ENCODE data around the gene PTRH2.
A peak's percentile ranks its signal among the peaks of the same experiment; 100 is the strongest.
"Not testable (repeated sequence)": the region's sequence is repeated elsewhere in the genome, so short reads cannot be mapped to it uniquely, and the experiment has no call there.

Gene PTRH2

DNA sequence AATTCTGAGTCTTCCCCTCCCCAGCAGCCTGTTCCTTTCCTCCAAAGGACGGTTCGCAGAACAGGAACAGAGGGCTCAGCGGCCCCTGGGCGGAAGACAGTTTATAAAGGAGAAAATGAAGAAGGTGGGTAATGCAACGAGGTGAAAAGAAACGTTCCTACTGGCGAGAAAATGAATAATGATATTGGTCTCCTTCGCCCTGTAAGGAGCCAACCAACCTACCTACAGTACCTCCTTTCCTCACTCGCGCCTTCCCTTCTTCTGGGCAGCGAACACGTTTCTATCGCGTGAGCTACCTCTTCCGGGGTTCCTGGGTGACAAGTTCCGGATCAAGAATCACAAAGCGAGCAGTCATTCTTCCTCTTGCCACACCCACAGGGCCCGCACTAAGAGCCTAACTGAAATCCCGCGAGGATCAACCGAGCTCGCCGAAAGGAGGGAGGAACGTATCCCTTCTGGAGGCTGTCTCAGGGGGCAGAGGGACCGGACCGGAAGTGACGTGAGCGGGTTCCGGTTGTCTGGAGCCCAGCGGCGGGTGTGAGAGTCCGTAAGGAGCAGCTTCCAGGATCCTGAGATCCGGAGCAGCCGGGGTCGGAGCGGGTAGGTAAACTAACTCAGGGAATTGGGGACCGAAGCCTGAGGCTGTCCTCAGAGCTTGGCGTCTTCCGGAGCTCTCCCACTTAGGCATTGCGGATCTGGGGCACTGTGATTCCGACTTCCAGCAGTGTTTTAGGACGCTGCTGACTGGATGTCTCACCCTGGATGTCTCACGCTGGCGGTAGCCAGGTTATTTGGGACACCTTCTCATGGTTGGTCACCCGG, at the start of gene PTRH2, which contains the start of gene VMP1:
PTRH2 (minus strand) TSS at position 282 of the 822 bp plus-strand sequence. CDS start 9,452 bp downstream, outside the sequence.
VMP1 (plus strand) TSS at position 506 of the 822 bp plus-strand sequence. CDS start 23,793 bp downstream, outside the sequence.
- Histone ChIP-seq H3K36me3 (peaks cover 30% of the 10 kb centered on the region), H3K4me3 (peak within 1 kb of the TSS; percentile 87), H3K4me2 (peak within 1 kb of the TSS; percentile 94)

DNA sequence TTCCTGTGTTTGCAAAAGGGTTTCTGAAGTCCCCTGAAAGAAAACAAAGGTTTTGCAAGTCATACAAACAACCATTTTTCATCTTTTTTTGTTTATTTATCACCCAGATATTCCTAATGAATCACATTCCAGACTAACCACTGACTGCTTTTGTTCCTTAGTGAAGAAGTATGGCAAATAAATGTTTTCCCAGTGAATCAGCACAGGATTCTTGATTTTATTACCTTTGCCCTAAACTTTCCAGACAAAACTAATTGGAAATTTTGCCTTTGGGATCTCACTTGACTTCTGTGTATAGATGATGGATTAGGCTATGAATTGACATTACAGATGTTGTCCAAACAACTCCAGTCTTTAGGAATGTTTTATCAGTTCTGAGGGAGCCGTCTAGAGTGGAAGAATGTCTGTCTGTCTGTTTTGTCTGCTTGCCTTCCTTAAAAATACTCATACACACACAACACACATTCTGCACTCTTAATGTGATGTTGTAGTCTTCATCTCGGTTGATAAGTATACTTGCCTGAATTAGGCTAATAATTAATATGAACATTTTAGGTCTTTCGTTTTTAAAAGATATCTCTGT, 49.1 kb upstream of the PTRH2 start:
- Histone ChIP-seq H3K4me3 (no peak overlapping the region), H3K4me2 (no peak overlapping the region), H4K20me1 (no peaks in the 10 kb centered on the region), H3K4me1 (peaks cover 7% of the 10 kb centered on the region), H3K27ac (no peak overlapping the region), H3K9ac (no peak overlapping the region), H3K27me3 (no peaks in the 10 kb centered on the region), H3K9me3 (peaks cover 14% of the 10 kb centered on the region), H3K36me3 (peaks cover 39% of the 10 kb centered on the region)
- no peak for TF ChIP-seq Cebpa-rat (IDR thresholded peaks at IDR 0.05)

More for the DNA sequence above, at the start of gene PTRH2, which contains the start of gene VMP1:
- no peaks in the 10 kb centered on the region for H3K27me3 ChIP-seq
- no peaks in the 10 kb centered on the region for H3K9me3 ChIP-seq
- H3K9ac ChIP-seq: peak within 1 kb of the TSS; percentile 95
- peaks cover 73% of the 10 kb centered on the region for H4K20me1 ChIP-seq
- H3K4me1 ChIP-seq: peaks cover 38% of the 10 kb centered on the region
- H3K27ac ChIP-seq: peak within 1 kb of the TSS; percentile 93
- TF ChIP-seq Cebpa-rat (IDR thresholded peaks at IDR 0.05): peak; percentile 26; the same call in 1 of the 2 replicates

DNA sequence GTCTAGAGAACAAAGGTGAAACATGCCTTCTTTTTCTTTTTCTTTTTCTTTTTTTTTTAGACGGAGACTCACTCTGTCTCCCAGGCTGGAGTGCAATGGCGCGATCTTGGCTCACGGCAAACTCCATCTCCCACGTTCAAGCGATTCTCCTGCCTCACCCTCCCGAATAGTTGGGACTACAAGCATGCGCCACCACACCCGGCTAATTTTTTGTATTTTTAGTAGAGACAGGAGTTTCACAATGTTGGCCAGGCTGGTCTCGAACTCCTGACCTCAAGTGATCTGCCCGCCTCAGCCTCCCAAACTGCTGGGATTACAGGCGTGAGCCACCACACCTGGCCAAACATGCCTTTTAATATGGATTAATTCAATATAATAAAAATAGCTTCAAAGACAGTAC, 47.8 kb upstream of the PTRH2 start:
- H3K27ac ChIP-seq: not testable (repeated sequence)

DNA sequence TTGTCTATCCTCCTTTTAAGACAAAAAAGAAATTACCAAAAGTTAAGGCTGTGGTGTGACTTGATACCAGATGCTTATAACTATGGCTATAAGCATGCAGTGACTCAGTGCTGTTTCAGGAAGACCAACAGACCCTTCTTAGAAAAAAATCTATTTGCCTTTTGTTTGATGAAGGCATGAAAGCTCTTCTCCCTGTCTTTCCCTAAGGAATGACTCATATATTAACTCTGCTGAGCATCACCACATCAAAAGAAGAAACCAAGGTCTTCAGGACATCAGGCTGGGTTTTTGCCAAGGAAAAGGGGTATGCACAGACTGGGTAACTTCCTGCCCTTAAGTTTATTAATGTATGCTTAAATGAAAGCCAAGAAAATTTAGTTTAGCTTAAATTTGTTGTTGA, 47.3 kb upstream of the PTRH2 start:
- H3K4me2 ChIP-seq: 0 out of 2 replicates have a peak overlapping the region, but pooled peaks have one; percentile 5
- peaks cover 7% of the 10 kb centered on the region for H3K4me1 ChIP-seq
- peaks cover 32% of the 10 kb centered on the region for H3K36me3 ChIP-seq
- no peaks in the 10 kb centered on the region for H3K27me3 ChIP-seq
- H3K4me3 ChIP-seq: no peak overlapping the region
- H3K27ac ChIP-seq: no peak overlapping the region
- no peaks in the 10 kb centered on the region for H4K20me1 ChIP-seq
- peaks cover 14% of the 10 kb centered on the region for H3K9me3 ChIP-seq
- no peak for TF ChIP-seq Cebpa-rat (IDR thresholded peaks at IDR 0.05)
- no peak overlapping the region for H3K9ac ChIP-seq

More for the DNA sequence above, 47.8 kb upstream of the PTRH2 start:
- not testable (repeated sequence) for H3K4me1 ChIP-seq, H3K27me3 ChIP-seq, H4K20me1 ChIP-seq, H3K4me2 ChIP-seq, H3K9ac ChIP-seq, H3K4me3 ChIP-seq
- H3K36me3 ChIP-seq: peaks cover 32% of the 10 kb centered on the region
- peaks cover 14% of the 10 kb centered on the region for H3K9me3 ChIP-seq

DNA sequence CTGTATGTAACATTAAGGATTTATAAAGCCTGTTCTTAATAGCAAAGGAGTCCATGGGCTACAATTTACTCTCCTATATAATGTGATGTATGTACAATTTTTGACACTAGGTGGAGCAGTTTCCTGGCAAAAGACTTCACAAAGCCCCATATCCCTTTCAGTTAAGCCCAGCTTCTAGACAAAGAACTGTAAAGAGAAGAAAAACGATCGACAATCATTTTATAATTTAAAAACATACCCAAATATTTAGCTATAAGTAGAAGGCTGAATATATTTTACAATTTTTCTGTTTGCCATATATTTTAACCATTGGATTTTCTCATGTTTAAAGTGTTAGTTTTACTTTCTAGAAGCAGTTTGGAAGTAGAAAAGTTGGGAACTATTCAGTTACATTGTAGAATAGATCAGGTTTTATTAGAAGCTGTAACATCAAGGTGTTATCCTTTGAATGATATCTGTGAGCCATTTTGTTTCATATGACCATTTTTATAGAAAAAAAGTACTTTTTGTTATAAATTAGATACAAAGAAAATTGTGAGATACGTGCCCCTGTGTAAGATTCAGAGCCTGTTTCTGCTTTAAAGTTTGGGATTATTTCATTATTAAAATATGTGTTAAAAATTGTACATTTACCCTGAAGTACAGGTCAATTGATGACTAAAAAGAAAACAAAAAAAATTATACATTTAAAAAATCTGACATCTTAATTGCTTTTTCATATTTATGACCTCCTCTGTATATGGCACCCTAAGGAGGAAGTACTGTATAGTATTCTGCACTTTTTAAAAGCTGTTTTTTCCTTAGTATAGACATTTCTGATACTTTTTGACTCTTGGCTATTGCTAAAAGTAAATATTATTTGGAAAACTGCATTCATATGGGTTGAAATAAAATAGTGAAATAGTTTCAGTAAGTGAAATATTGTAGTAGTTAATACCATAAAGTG, 46.6 kb upstream of the PTRH2 start:
- no peak overlapping the region for H3K9ac ChIP-seq
- H3K27ac ChIP-seq: no peak overlapping the region
- H3K36me3 ChIP-seq: peaks cover 27% of the 10 kb centered on the region
- no peaks in the 10 kb centered on the region for H3K27me3 ChIP-seq
- no peak overlapping the region for H3K4me3 ChIP-seq
- H3K4me1 ChIP-seq: peaks cover 7% of the 10 kb centered on the region
- H3K9me3 ChIP-seq: peaks cover 8% of the 10 kb centered on the region
- H4K20me1 ChIP-seq: no peaks in the 10 kb centered on the region
- no peak overlapping the region for H3K4me2 ChIP-seq
- TF ChIP-seq Cebpa-rat (IDR thresholded peaks at IDR 0.05): no peak

DNA sequence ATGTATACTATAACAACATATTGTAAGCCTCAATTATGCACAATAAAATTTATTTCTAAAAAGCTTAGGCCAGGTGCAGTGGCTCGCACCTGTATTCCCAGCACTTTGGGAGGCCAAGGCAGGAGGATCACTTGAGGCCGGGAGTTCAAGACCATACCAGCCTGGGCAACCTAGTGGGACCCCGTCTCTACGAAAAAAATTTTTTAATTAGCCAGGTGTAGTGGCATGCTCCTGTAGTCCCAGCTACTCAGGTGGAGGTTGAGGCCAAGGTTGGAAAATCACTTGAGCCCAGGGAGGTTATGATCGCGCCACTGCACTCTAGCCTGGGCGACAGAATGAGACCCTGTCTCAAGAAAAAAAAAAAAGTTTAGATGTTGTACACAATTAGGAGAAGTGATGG, 45.7 kb upstream of the PTRH2 start:
- Histone ChIP-seq H3K9ac (no peak overlapping the region), H3K9me3 (no peaks in the 10 kb centered on the region), H3K27ac (no peak overlapping the region), H3K4me3 (no peak overlapping the region), H4K20me1 (no peaks in the 10 kb centered on the region), H3K4me1 (peaks cover 7% of the 10 kb centered on the region), H3K27me3 (no peaks in the 10 kb centered on the region), H3K36me3 (peaks cover 18% of the 10 kb centered on the region), H3K4me2 (no peak overlapping the region)
- no peak for TF ChIP-seq Cebpa-rat (IDR thresholded peaks at IDR 0.05)

DNA sequence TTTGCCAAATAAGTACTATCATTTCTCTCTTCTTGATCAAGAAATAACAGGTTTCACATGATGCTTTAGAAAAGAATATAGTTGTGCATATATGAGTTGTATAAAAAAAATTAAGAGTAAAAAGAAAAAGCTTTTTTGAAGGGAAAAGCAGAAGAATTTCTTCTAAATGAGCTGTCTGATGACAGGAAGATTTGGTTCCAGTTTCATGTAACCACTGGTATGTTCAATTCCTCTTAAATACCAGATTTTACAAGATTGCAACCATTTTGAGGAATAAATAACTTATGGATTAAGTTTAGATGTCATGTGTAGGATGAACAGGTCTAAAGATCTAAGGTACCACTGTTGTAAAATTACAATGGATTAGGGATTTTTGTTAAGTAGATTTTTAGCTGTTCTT, 45.2 kb upstream of the PTRH2 start:
- TF ChIP-seq Cebpa-rat (IDR thresholded peaks at IDR 0.05): no peak
- Histone ChIP-seq H4K20me1 (no peaks in the 10 kb centered on the region), H3K4me2 (no peak overlapping the region), H3K9me3 (no peaks in the 10 kb centered on the region), H3K4me1 (peaks cover 7% of the 10 kb centered on the region), H3K27me3 (no peaks in the 10 kb centered on the region), H3K9ac (no peak overlapping the region), H3K4me3 (no peak overlapping the region), H3K36me3 (peaks cover 13% of the 10 kb centered on the region), H3K27ac (no peak overlapping the region)

DNA sequence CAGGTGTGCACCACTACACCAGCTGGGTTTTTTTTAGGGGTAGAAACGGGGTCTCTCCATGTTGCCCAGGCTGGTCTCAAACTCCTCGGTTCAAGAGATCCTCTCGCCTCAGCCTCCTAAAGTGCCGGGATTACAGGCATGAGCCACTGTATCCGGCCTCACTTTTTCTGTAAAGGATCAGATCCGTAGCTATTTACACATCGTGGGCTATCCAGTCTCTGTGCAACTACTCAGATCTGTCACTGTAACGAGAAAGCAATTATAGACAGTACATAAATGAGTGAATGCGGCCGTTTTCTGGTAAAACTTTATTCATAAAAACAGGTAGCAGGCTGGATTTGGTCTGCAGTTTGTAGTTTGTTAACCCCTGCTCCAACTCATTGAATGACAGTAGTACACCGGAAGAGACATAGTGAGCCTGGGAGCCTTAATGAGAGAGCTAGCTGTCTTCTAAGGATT, 44.8 kb upstream of the PTRH2 start:
- peaks cover 13% of the 10 kb centered on the region; the same call in 1 of the 2 replicates for H3K36me3 ChIP-seq
- H3K4me1 ChIP-seq: peaks cover 7% of the 10 kb centered on the region
- no peaks in the 10 kb centered on the region for H3K27me3 ChIP-seq
- H4K20me1 ChIP-seq: no peaks in the 10 kb centered on the region
- H3K27ac ChIP-seq: no peak overlapping the region
- no peaks in the 10 kb centered on the region for H3K9me3 ChIP-seq
- TF ChIP-seq Cebpa-rat (IDR thresholded peaks at IDR 0.05): no peak
- no peak overlapping the region for H3K4me2 ChIP-seq
- H3K9ac ChIP-seq: no peak overlapping the region
- H3K4me3 ChIP-seq: no peak overlapping the region

DNA sequence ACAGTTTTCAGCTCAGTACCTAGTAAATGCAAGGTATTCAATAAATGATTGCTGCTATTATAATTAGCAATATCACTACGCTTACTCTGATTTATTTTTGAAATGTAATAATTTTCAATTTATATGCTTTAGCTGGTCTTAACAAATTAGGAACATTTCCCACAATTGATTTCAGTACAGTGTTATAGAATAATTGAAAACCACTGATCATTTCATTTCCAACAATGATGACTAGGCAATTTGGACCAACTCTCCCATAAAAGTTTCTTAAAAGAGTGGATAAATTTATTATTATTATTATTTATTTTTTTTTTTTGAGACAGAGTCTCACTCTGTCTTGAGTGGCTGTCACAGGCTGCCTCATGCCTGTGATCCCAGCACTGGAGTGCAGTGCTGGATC, 41.4 kb upstream of the PTRH2 start:
- Histone ChIP-seq H3K4me3 (no peak overlapping the region), H3K36me3 (peaks cover 8% of the 10 kb centered on the region; the same call in 1 of the 2 replicates), H3K4me2 (no peak overlapping the region), H3K9ac (no peak overlapping the region), H3K4me1 (no peaks in the 10 kb centered on the region), H3K27me3 (no peaks in the 10 kb centered on the region), H3K9me3 (0 out of 2 replicates have a peak, but pooled peaks cover 3% of the 10 kb centered on the region), H4K20me1 (no peaks in the 10 kb centered on the region), H3K27ac (no peak overlapping the region)
- TF ChIP-seq Cebpa-rat (IDR thresholded peaks at IDR 0.05): no peak
